IMR-90 (cell line): ENCODE measurements around the gene WWC1.

Experiments used
- BHLHE40 ChIP-seq: fragments of 150-350 bp; IDR thresholded peaks from 2 replicates; pipeline ENCODE4 v1.6.1; 2016; ENCODE audit warnings: mild to moderate bottlenecking, low read depth, low read length
- CEBPB ChIP-seq: IDR thresholded peaks from 2 replicates; pipeline ENCODE4 v1.6.1; 2012; ENCODE audit warnings: low read depth, low read length, improper control_type of control experiment
- CHD1 ChIP-seq: IDR thresholded peaks from 2 replicates; pipeline ENCODE4 v1.6.1; 2012; ENCODE audit warnings: low read depth, low read length, improper control_type of control experiment
- CTCF ChIP-seq: conservative IDR thresholded peaks from 2 replicates; pipeline ENCODE4 v1.5.1; 2012; ENCODE audit warnings: mild to moderate bottlenecking, low read depth, low read length, improper control_type of control experiment
- ELK1 ChIP-seq: fragments of 150-350 bp; IDR thresholded peaks from 2 replicates; pipeline ENCODE4 v1.6.1; 2016; ENCODE audit warnings: low read depth, mild to moderate bottlenecking, low read length, moderate library complexity, borderline replicate concordance
- MAZ ChIP-seq: IDR thresholded peaks from 2 replicates; pipeline ENCODE4 v1.6.1; 2012; ENCODE audit warnings: low read depth, mild to moderate bottlenecking, low read length, improper control_type of control experiment, moderate library complexity, borderline replicate concordance
- MXI1 ChIP-seq: IDR thresholded peaks from 2 replicates; pipeline ENCODE4 v1.6.1; 2012; ENCODE audit warnings: low read depth, mild to moderate bottlenecking, low read length, moderate library complexity, borderline replicate concordance
- POLR2A ChIP-seq: IDR thresholded peaks from 2 replicates; pipeline ENCODE4 v1.6.1; 2012; ENCODE audit warnings: mild to moderate bottlenecking, low read depth, low read length
- RAD21 ChIP-seq: IDR thresholded peaks from 2 replicates; pipeline ENCODE4 v1.6.1; 2012; ENCODE audit warnings: low read length, improper control_type of control experiment
- RCOR1 ChIP-seq: IDR thresholded peaks from 2 replicates; pipeline ENCODE4 v1.6.1; 2012; ENCODE audit warnings: mild to moderate bottlenecking, low read length, improper control_type of control experiment; ENCODE audit not compliant: insufficient replicate concordance
- SMC3 ChIP-seq: fragments of 150-350 bp; IDR thresholded peaks from 2 replicates; pipeline ENCODE4 v1.6.1; 2016; ENCODE audit warnings: low read depth, mild to moderate bottlenecking, antibody characterized with exemption, low read length, moderate library complexity

DNA sequence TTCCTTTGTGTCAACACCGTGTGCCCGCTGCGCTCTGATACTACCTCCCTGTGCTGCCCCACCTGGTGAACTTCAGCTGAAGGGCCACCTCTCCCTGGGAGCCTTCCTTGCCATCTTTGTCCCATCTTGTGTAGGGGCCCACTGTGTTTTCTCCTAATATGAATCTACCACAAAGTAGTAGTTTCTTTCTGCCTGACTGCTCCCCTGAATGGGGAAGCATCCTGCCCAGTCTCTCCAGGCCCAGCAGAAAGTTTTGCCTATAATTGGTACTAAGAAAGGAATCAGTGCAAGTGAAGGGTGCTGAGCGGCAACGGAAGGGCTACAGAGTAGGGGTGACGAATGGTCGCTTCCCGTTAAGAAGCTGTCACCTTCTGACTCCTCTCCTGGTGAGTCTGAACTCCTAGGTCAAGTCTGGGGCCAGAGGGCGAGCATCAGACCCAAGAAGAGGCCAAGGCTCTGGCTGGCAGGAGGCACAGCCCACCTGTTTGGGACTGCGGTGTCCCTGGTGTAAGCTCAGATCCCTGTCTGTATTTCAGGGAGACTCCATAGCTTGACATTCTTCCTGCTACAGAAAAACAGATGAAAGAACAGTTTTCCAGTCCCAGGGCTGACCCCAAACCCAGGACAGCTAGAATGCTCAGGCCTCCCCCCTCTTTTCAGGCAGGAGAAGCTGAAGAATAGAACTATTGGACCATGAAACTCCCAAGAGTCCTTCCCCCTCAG is 24.1 kb downstream of the WWC1 start:
- TF ChIP-seq MXI1 (no peak), POLR2A (no peak), SMC3 (no peak), CTCF (no peak), BHLHE40 (no peak), RCOR1 (no peak), RAD21 (no peak), ELK1 (no peak), MAZ (no peak), CHD1 (no peak), CEBPB (no peak)
